HG02678 (cell line): ENCODE results near the gene NISCH.

Experiments
- ATAC-seq: cut with Tn5 transposase; IDR thresholded peaks from one replicate; pipeline ENCODE4 v1.9.1; 2021; ENCODE audit warnings: mild to moderate bottlenecking, moderate library complexity; ENCODE audit not compliant: unreplicated experiment

The NISCH gene

GRCh38 chr3:52470920-52471319 is 15.5 kb downstream of the NISCH start:
- no peak for ATAC-seq

- no peak for ATAC-seq
Observed at GRCh38 chr3:52471371-52472238, 16.2 kb downstream of the NISCH start.

- no peak for ATAC-seq
Observed at GRCh38 chr3:52472239-52473000, 17.0 kb downstream of the NISCH start.

- ATAC-seq = no peak
Observed at GRCh38 chr3:52473026-52473425, 17.6 kb downstream of the NISCH start.

- no peak for ATAC-seq
Observed at GRCh38 chr3:52477076-52477795, 21.8 kb downstream of the NISCH start.

- ATAC-seq = no peak
Observed at GRCh38 chr3:52477796-52478095, 22.3 kb downstream of the NISCH start.

- ATAC-seq = no peak
Observed at GRCh38 chr3:52479037-52479876, 23.9 kb downstream of the NISCH start.

- no peak for ATAC-seq
Observed at GRCh38 chr3:52479877-52480575, 24.6 kb downstream of the NISCH start.

GRCh38 chr3:52480768-52481715 is 25.6 kb downstream of the NISCH start:
- ATAC-seq = no peak

GRCh38 chr3:52481819-52482521 is 26.6 kb downstream of the NISCH start:
- no peak for ATAC-seq

GRCh38 chr3:52483081-52483480 is 27.7 kb downstream of the NISCH start:
- ATAC-seq = no peak

GRCh38 chr3:52483577-52484381 is 28.4 kb downstream of the NISCH start:
- ATAC-seq = no peak

GRCh38 chr3:52484680-52485461 is 29.5 kb downstream of the NISCH start:
- no peak for ATAC-seq

GRCh38 chr3:52487050-52487787 is 31.8 kb downstream of the NISCH start:
- ATAC-seq = no peak

- no peak for ATAC-seq
Observed at GRCh38 chr3:52487788-52488691, 32.6 kb downstream of the NISCH start.
